GM10266 (cell line): ENCODE data around the gene OSCP1.

ENCODE experiments used
- DNase-seq: peaks from one replicate; pipeline ENCODE4 v3.0.0; 2012; ENCODE audit errors: extremely low spot score
- CTCF ChIP-seq: IDR thresholded peaks from 2 replicates; pipeline ENCODE4 v1.5.1; 2012; ENCODE audit warnings: mild to moderate bottlenecking, low read depth; ENCODE audit not compliant: control insufficient read depth, insufficient read depth; ENCODE audit errors: missing control alignments

Gene OSCP1

GRCh38 chr1:36453600-36454388 is 3.5 kb upstream of the OSCP1 start:
- TF ChIP-seq CTCF, result no peak
- DNase-seq, result no peak

GRCh38 chr1:36453051-36453450 is 2.8 kb upstream of the OSCP1 start:
- TF ChIP-seq CTCF, result no peak
- DNase-seq, result no peak

- DNase-seq, result no peak
- no peak for TF ChIP-seq CTCF
Observed at GRCh38 chr1:36450919-36451305, 661 bp upstream of the OSCP1 start.

GRCh38 chr1:36448530-36449056 is 1.7 kb downstream of the OSCP1 start:
- no peak for DNase-seq
- TF ChIP-seq CTCF, result no peak

GRCh38 chr1:36447450-36447849 is 2.8 kb downstream of the OSCP1 start:
- no peak for DNase-seq
- TF ChIP-seq CTCF, result no peak

- TF ChIP-seq CTCF, result no peak
- no peak for DNase-seq
Observed at GRCh38 chr1:36446746-36447145, 3.5 kb downstream of the OSCP1 start.

- DNase-seq, result peak; percentile 53
- peak; percentile 56 for TF ChIP-seq CTCF
Observed at GRCh38 chr1:36446271-36446670, 4.0 kb downstream of the OSCP1 start.
